HG03175 (cell line): ENCODE data around the gene SOX3.

Source experiments
- ATAC-seq: cut with Tn5 transposase; IDR thresholded peaks from one replicate; pipeline ENCODE4 v1.9.1; 2021; ENCODE audit warnings: mild to moderate bottlenecking, moderate library complexity; ENCODE audit not compliant: unreplicated experiment

SOX3 gene

GRCh38 chrX:140504371-140505324 lies at the start of gene SOX3:
TSS of gene SOX3 (minus strand) at chrX:140505069. CDS start at chrX:140505060, 9 bp downstream.
- ATAC-seq = no peak

DNA sequence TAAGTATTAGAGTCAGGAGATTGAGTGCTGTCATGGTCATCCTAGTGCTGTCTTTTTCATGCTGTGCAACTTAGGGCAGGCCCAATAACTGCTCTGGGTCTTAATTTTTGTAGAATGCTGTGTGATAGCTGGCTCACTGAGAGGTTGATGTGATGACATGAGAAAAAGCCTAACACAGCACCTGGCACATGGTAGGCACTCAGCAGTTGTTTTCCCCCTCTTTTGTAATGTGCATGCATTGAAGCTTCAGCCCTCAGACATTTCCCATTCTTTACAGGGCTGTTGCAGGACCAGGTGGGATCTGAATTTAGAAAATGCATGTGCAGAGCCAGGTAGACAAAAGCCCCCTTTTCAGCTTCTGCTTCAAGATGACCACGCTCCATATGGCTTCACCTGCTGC lies 44.1 kb upstream of the SOX3 start:
- ATAC-seq = no peak

DNA sequence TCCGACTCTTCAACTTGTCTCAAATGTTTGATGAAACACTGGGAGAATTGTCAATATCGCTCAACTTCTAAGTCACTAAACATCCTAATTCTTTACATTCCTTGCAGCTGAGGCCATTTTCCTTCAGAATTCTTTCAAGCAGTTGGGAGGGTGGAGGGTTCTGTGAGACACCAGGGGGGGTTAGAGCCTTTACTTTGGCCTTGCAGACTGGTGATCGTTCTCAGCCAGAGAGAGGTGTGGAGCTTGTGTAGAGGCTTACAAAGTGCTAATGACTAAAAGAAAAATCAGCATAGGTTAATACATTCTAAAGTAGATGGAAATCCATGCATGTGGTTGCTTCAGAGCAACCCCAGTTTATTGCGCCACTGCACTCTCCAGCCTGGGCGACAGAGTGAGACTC lies 21.3 kb upstream of the SOX3 start:
- no peak for ATAC-seq

- ATAC-seq = no peak
These were observed 20.6 kb upstream of the SOX3 start for GRCh38 chrX:140525448-140525847.

- ATAC-seq = no peak
These were observed 19.7 kb upstream of the SOX3 start for GRCh38 chrX:140524556-140524955.

DNA sequence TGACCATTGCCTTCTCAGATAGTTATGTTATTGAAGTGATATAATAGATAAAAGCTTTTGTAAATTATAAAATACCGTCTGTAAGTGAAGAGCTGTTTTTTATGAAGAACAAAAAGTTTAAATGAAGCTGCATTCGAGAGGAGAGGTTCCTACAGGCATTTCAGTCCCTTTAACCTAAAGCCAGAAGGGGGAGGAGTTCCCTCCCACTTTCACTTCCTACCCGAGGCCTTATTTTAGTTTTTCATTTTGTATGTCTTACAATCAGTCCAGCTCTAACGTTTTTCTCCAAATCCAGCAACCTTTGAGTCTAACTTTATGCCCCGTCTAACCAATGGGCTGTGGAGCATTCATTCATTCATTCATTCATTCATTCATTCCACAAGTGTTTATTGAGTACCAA lies 16.5 kb upstream of the SOX3 start:
- no peak for ATAC-seq

- no peak for ATAC-seq
These were observed 9.7 kb upstream of the SOX3 start for GRCh38 chrX:140514554-140514953.

- no peak for ATAC-seq
These were observed 6.0 kb upstream of the SOX3 start for GRCh38 chrX:140510895-140511295.

- no peak for ATAC-seq
These were observed 5.4 kb upstream of the SOX3 start for GRCh38 chrX:140510306-140510676.

- no peak for ATAC-seq
These were observed 4.8 kb upstream of the SOX3 start for GRCh38 chrX:140509468-140510305.

DNA sequence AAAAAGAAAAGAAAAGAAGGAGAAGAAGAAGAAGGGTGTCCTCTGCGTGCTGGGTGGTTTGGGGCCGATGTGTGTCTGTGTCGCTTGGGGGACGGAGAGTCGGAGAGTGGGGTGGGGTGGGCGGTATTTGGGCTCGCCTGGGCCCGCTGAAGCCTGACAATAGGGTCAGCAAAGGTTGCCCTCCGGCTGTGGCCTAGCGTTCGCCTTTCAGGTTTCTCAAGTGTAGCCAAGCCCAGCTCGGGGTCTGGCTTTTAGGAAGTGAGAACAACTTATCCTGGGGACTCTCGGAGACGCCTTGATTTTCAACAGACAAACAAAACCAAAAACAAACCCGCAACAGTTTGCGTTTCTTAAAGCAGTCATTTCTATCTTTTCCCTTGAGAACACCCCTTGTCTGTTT lies 4.1 kb upstream of the SOX3 start:
- no peak for ATAC-seq

- ATAC-seq = no peak
These were observed 3.1 kb upstream of the SOX3 start for GRCh38 chrX:140507982-140508305.

DNA sequence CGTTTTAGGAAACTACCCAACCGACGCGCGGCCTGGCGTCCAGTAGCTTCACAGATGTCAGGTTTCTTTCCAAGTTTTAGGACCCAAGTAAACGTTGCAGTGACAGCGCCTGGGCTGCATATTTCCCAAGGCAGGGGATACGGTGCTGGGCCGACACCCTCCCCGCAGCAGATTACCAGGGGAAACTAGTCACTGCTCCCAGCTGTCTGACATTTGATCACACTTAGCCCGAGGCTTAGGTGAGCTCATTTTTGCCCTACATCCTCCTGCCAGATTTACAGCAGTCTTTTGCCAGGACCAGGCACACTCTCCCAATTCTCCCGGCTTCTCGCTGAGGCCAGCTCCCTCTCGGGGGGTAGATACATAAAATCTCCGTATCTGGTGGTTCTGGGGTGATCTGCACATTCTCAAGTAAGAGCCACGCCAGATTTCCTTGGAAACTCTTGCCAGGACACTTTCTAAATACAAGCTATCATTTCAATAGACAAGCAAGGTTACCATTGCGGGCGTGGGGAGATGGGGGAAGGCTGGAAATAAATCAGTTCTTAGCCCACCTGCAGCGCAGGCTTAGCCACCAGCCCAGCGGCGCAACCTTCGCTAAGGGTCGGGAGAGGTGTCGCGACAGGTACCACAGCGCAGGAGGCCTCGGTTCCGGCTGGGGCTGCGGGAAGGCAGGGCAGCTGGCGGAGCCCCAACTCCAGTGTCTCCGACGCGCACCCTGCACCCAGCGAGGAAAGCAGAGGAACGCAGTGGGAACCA lies 2.5 kb upstream of the SOX3 start:
- no peak for ATAC-seq

DNA sequence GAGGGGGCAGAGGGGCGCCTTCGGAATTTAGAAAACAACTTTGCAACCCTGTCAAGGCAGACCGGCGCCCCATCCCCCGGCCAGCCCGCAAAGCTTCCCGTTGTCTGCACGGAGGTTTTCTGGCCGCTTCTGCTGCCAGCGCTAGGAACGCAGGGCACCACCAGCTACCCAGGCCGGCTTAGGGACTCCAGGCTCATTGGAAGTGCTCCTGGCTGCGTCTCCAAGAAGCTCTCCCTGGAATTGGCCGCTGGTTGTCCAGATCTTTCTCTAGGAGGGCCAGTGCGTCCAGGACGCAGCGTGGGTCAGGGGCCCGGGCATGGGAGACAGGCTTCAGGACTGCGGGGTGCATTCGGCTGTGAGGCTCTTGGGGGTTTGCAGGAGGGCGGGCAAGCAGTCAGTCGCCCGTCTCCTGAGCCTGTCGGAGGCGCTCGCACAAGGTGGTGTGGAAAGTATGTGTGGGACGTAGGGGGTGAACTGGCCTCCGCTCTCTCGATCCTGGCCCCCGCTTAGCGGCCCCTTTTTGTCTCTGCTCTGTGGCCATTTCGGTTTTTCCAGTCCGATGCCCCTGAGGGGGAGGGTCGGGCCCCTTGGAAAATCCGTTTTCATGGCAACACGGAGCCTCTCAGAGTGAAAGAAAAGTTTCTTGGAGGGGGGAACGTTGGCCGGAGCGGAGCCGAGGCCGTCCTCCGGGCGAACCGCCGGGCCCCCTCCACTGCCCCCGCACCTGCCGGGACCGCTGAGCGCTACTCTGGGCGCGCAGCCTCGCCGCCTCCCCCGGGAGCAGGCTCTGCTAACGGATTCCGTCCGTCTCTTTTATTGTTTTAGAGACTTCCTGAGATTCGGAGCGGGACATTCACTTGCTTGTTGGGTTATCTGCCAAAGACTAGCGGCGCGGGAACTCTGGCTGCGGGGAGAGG lies 810 bp upstream of the SOX3 start:
- no peak for ATAC-seq

GRCh38 chrX:140503714-140504351 lies 1.0 kb downstream of the SOX3 start:
- ATAC-seq = no peak

DNA sequence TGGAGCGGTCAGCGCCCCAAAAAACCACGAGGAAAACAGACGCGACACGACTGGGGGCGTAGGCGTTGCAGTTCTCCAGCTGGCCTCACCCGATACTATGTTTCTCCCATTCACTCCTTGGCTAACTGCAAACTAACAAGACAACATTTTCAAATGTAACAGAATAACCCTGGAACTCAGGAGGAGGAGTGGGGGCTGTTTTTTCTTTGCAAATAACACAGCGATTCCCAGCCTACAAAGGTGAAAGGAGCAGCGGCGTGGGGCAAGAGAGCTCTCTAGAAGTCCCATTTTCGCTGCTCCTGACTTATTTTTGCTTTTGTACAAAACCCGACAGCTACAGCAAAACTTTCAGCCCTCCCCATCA lies 1.6 kb downstream of the SOX3 start:
- ATAC-seq = no peak

DNA sequence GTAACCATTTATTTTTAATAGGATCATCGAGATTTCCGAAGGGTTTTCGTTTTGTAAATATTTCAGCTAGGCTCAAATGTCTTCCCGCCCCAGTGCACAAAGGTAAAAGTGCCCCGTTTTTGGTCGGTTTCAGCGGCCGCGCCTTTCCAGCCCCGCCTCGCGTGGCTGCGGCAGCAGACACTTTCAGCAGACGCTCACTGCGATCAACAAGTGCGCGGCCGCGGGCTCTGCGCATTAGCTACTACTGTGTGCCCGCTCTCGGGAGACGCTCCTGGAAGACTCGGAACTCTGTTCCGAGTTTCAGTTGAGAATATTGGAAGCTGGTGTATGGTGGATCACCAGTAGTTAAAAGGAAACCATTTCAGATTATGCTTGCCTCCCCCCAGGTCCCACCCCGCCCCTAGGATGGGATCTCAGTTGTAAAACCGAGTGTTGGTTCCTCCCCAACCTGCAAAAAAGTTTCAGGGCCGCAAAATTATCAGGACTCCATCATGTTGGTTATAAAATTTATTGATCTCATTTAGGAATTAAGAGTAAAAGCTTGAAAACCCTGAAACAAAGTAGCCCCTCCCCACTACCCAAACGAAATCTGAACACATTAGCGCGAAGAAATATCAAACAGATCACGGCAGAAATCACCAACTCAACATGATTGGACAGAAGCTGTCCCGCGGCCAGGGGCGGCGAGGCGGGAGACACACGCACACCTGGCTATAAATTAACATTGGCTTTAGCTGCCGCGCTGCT lies 2.2 kb downstream of the SOX3 start:
- ATAC-seq = no peak

GRCh38 chrX:140501940-140502468 lies 2.9 kb downstream of the SOX3 start:
- ATAC-seq = no peak

- ATAC-seq = no peak
These were observed 3.5 kb downstream of the SOX3 start for GRCh38 chrX:140501321-140501720.
